22Rv1 (cell line): ENCODE results near the gene RHBDD1.

Experiments used
- CTCF ChIP-seq: fragments of 450-650 bp; IDR thresholded peaks from 2 replicates; pipeline ENCODE4 v1.5.1; 2017; ENCODE audit warnings: mild to moderate bottlenecking
- ZFX ChIP-seq: fragments of 450-650 bp; IDR thresholded peaks from 2 replicates; pipeline ENCODE4 v1.6.1; 2017; ENCODE audit warnings: antibody characterized with exemption, borderline replicate concordance

DNA sequence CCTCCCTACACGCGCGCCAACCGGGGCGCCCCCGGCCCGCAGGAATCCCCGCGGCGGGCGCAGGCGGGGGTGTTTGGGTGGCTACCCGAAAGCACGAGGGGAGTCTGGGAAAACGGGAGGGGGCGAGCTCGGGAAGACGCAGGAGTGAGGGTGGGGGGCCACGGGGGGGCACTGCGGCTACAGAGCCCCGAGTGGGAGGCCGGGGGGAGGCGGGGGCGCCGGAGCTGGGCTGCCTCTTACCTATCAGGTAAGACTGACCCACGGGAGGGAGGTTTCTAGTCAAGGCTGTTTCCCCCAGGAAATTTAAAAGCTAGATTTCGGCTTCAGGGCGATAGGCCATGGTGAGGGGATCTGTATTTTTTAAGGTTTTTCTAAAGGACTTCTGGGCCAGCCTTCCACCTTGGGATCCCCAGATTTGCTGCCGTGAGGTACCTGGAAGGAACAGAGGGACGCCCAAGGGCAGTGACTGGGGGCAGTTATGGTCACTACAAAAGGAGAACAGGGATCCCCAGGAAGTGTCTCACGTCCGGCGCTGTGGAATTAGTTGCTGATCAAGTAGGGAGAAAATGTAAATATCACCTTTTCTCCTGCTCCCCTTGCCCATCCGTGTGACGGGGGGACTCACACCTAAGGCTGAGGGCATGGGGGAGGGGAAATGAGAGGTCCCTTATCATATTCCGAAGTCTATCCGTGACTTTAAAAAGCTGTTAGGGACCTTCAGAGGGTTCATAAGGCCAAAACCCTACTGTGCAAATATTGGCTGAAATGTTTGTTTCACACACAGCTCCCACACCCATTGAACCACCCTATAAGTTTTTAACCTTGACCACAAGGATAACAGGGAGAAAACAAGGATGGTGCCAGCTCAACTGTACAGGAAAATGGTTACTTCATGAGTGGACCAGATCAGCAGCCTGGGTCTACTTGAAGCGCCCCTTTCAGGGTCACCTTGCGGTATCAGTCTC, 35.6 kb upstream of the RHBDD1 start:
- TF ChIP-seq CTCF (peak; percentile 61), ZFX (no peak)
